HepG2 (cell line): ENCODE results near the gene TSNAXIP1. TPM values are rescaled to one million over a fixed set of nuclear protein-coding genes. Genes with fewer than 3 reads are reported as not detected.
A peak's percentile ranks its signal among the peaks of the same experiment; 100 is the strongest.

Experiments
- CEBPZ ChIP-seq: IDR thresholded peaks from 2 replicates; pipeline ENCODE4 v1.6.1; 2012; ENCODE audit warnings: low read length, improper control_type of control experiment
- NR0B2 ChIP-seq: sonication (generic); formaldehyde crosslinking; IDR thresholded peaks from 2 replicates; pipeline ENCODE4 v1.4.0; 2020; ENCODE audit warnings: mild to moderate bottlenecking, missing genetic modification reagents
- PBX2 ChIP-seq: IDR thresholded peaks from 2 replicates; pipeline ENCODE4 v1.6.1; 2016; ENCODE audit warnings: control low read depth
- POLR2AphosphoS2 ChIP-seq: IDR thresholded peaks from 2 replicates; pipeline ENCODE4 v1.6.1; 2011; ENCODE audit warnings: low read depth, low read length, improper control_type of control experiment
- PRDM10 ChIP-seq: sonication (generic); formaldehyde crosslinking; IDR thresholded peaks from 2 replicates; pipeline ENCODE4 v1.4.0; 2020; ENCODE audit warnings: low read depth, missing genetic modification reagents
- REL ChIP-seq: sonication (generic); formaldehyde crosslinking; conservative IDR thresholded peaks from 2 replicates; pipeline ENCODE4 v1.8.0; 2022; ENCODE audit warnings: mild to moderate bottlenecking, missing genetic modification reagents, moderate library complexity
- REXO4 ChIP-seq: sonication (generic); formaldehyde crosslinking; IDR thresholded peaks from 2 replicates; pipeline ENCODE4 v1.8.0; 2022; ENCODE audit warnings: missing genetic modification reagents, mild to moderate bottlenecking, borderline replicate concordance
- SNAPC5 ChIP-seq: sonication (generic); formaldehyde crosslinking; IDR thresholded peaks from 2 replicates; pipeline ENCODE4 v1.8.1; 2023; ENCODE audit warnings: mild to moderate bottlenecking, missing genetic modification reagents, borderline replicate concordance
- TFDP2 ChIP-seq: sonication (generic); formaldehyde crosslinking; IDR thresholded peaks from 2 replicates; pipeline ENCODE4 v1.4.0; 2020; ENCODE audit warnings: missing genetic modification reagents
- ZBTB8A ChIP-seq: sonication (generic); formaldehyde crosslinking; IDR thresholded peaks from 2 replicates; pipeline ENCODE4 v1.4.0; 2020; ENCODE audit warnings: mild to moderate bottlenecking, low read depth, missing genetic modification reagents, borderline replicate concordance
- ZNF3 ChIP-seq: IDR thresholded peaks from 2 replicates; pipeline ENCODE4 v1.7.0; 2017; ENCODE audit warnings: inconsistent platforms
- ZNF350 ChIP-seq: sonication (generic); formaldehyde crosslinking; IDR thresholded peaks from 2 replicates; pipeline ENCODE4 v1.4.0; 2020; ENCODE audit warnings: mild to moderate bottlenecking, low read depth, missing genetic modification reagents, borderline replicate concordance
- ZNF616 ChIP-seq: sonication (generic); formaldehyde crosslinking; IDR thresholded peaks from 2 replicates; pipeline ENCODE4 v1.5.0; 2020; ENCODE audit warnings: low read depth, mild to moderate bottlenecking, missing genetic modification reagents
- polyA plus RNA-seq, 8 experiments: library from polyadenylated mRNA; depleted of rRNA in 3 of 8; stranded (reverse) in 7 of 8; unstranded in 1 of 8; fragments of >200 nt; fragmentation: Illumina TruSeq in 4 of 8; extraction: Trizol in 4 of 8; gene quantifications; 2 replicates each; pipeline versions ENCODE4 v1.2.1 to v1.2.3, GENCODE V29; 2011 to 2016; ENCODE audit warnings: low read depth in 4 of 8, missing spikeins in 1 of 8, mixed read lengths in 1 of 8; ENCODE audit not compliant: insufficient read depth in 1 of 8
- total RNA-seq, 5 experiments: library from RNA; depleted of rRNA; stranded (reverse); fragments of >200 nt; fragmentation: Illumina TruSeq; extraction: Trizol; gene quantifications; 2 replicates each; pipeline ENCODE4 v1.2.3, GENCODE V29; 2016; ENCODE audit warnings: low read depth in 1 of 5

The TSNAXIP1 gene
- total and polyA plus RNA-seq, 2 of the 13 experiments (the other 11 are each of a cell fraction or from before 2014, with no cell fraction given): 0.37 to 0.86 TPM

GRCh38 chr16:67846320-67847063, 39.8 kb downstream of the TSNAXIP1 start, which contains the start of gene NUTF2 (continued):
- TF ChIP-seq REL (CRISPR knock-in tag) (no peak), CEBPZ (no peak), TFDP2 (CRISPR knock-in tag) (peak; percentile 97), ZBTB8A (0 out of 2 replicates have a peak, but pooled peaks have one; percentile 41), SNAPC5 (CRISPR knock-in tag) (no peak), PBX2 (CRISPR knock-in tag) (no peak), POLR2AphosphoS2 (no peak), ZNF350 (CRISPR knock-in tag) (peak; percentile 99), PRDM10 (CRISPR knock-in tag) (peak; percentile 92), NR0B2 (CRISPR knock-in tag) (peak; percentile 22; the same call in 1 of the 2 replicates), REXO4 (no peak), ZNF616 (peak; percentile 29; the same call in 1 of the 2 replicates), ZNF3 (CRISPR knock-in tag) (no peak; the same call in 1 of the 2 replicates)
